LNCaP clone FGC (cell line): ENCODE data around the gene LENG8.
"Not testable (repeated sequence)": the region's sequence is repeated elsewhere in the genome, so short reads cannot be mapped to it uniquely, and the experiment has no call there.

Experiments used
- DNase-seq: peaks from one replicate; pipeline ENCODE4 v3.0.0-alpha.2; 2011; ENCODE audit warnings: low read depth
- H3K4me3 ChIP-seq: 2 replicates; pipeline ENCODE4 v1.5.1; 2011; ENCODE audit warnings: mild to moderate bottlenecking, low read depth, low read length, control low read depth
- CTCF ChIP-seq: IDR thresholded peaks from 2 replicates; pipeline ENCODE4 v1.5.1; 2012; ENCODE audit warnings: mild to moderate bottlenecking; ENCODE audit not compliant: control insufficient read depth, insufficient read depth; ENCODE audit errors: extremely low read depth

The LENG8 gene

DNA sequence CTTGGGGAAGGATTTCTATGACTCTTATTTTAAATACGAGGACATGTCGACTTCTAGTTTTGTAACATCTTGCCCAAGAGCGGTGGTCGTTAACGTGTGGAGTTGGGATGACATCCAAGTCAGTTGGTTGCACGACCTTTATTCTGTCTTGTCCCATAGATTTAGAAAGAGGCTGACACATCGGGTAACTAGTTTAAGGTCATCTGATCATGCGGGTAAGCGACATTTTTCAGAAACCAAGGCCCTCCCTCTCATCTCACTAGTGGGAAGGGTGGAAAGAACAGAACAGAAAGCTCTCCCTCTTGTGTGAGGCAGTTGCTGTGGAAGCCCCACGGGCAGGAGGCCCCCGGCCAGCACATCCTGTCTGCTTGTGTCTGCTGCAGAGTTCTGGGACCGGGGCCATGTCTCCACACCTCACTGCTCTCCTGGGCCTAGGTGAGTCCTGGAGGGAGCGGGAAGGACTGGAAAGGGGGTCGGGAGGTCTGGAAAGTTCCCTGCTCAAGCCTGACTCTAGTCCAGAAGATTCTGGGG is 53.6 kb downstream of the LENG8 start, which contains the start of gene LAIR2:
TSS of gene LAIR2 (plus strand) at position 314 of the 531 bp plus-strand sequence. CDS start at position 402, 88 bp downstream.
- no peak for TF ChIP-seq CTCF
- no peak within 1 kb of the TSS for H3K4me3 ChIP-seq
- no peak for DNase-seq

GRCh38 chr19:54505542-54505941 is 56.5 kb downstream of the LENG8 start:
- not testable (repeated sequence) for H3K4me3 ChIP-seq, DNase-seq

- no peak overlapping the region for H3K4me3 ChIP-seq
- no peak for TF ChIP-seq CTCF
- no peak for DNase-seq
These were observed 57.1 kb downstream of the LENG8 start for GRCh38 chr19:54506079-54506478.

DNA sequence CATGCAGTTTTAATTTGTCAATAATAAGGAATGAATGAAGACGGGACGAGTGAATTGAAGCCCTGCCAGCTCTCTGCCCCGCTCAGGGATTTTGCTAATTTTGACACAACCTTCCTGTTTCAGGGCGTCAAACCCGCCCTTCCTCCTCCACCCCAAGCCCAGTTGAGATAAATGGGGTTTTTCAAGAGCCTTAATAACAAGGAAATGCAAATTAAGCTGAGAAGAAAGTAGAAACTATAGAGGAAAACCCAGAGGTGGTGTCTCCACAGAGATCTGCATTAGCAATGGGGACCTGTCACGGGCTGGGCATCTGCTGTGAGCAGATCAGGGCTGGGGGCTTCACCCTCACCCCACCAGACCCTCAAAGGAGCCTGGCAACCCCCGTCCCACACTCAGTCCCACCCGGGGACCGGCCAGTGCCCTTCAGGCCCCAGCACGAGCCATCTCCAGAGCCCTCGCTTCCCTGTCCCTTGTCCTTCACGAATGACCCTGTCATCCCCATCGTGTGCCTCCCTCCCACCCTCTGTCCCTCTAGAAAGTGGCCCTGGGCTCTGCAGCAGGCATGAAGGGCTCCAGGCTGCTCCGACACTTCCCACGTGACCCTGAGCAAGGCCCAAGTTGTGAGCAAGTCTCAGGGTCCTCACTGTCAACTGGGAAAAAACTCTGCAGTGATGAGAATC is 58.2 kb downstream of the LENG8 start:
- not testable (repeated sequence) for DNase-seq, H3K4me3 ChIP-seq

GRCh38 chr19:54507824-54508223 is 58.8 kb downstream of the LENG8 start:
- no peak overlapping the region for H3K4me3 ChIP-seq
- no peak for TF ChIP-seq CTCF
- DNase-seq: no peak

GRCh38 chr19:54508487-54508886 is 59.5 kb downstream of the LENG8 start:
- not testable (repeated sequence) for DNase-seq, H3K4me3 ChIP-seq

DNA sequence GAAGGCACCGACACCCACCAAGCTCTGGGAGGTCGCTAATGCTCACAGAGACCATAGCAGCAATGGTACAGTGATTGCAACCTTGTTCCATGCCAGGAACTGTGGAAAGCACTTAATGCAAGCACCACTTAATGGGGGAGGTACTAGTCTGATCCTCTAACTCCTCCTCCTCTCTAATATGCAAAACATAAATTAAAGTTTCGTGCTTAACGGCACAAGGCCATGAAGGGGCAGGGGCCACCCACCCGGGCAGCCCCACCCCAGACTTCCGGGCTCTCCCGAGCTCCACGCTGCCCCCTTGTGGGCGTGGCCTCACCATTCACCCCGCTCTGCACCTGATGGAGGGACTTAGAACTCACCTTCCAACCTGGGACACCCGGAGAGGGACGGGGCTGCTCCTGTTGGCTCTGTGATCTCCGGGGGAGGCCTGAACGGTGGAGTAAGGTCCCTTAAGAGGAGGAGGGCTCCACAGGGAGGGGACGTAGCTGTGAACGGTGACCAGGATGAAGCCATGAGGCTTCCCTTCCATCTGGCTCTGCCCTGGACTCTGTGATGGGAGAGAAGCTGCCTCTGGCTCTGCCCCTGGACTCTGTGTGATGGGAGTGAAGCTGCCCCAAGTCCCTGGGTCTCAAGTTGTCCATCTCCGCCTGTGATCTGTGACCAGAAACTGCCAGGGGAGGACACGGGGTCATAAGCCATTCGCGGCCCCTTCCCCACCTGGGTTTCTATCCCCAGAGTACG is 60.4 kb downstream of the LENG8 start:
- not testable (repeated sequence) for DNase-seq, H3K4me3 ChIP-seq
